ENCODE data around the gene MATR3.

GRCh38 chr5:139266236-139266635, 27.3 kb upstream of the MATR3 start:
- no peak for TF ChIP-seq CTCF (IDR thresholded peaks at IDR 0.05; ENCODE audit: low read depth, low read length)
- TF ChIP-seq EZH2phosphoT487 (IDR thresholded peaks at IDR 0.05; ENCODE audit: low read depth): no peak

All from OCI-LY3 (cell line).